MM.1S (cell line): ENCODE data around the gene PBXIP1.

ENCODE experiments used
- DNase-seq: peaks from one replicate; pipeline ENCODE4 v3.0.0-alpha.2; 2015
- H2AFZ ChIP-seq: fragments of 300-600 bp; sonication (generic); 2 replicates; pipeline ENCODE4 v1.6.0; 2016; ENCODE audit warnings: antibody characterized with exemption, low read length
- H3F3A ChIP-seq: fragments of 300-600 bp; sonication (generic); 2 replicates; pipeline ENCODE4 v1.6.1; 2016; ENCODE audit warnings: mild to moderate bottlenecking, antibody characterized with exemption, low read length, moderate library complexity, mixed read lengths; ENCODE audit not compliant: insufficient read depth
- H3K27ac ChIP-seq: fragments of 300-600 bp; sonication (generic); 2 replicates; pipeline ENCODE4 v1.5.1; 2016; ENCODE audit warnings: mild to moderate bottlenecking, low read length
- H3K27me3 ChIP-seq: fragments of 300-600 bp; sonication (generic); replicated peaks from 2 replicates; pipeline ENCODE4 v1.6.0; 2016; ENCODE audit warnings: low read length; ENCODE audit not compliant: insufficient read depth
- H3K36me3 ChIP-seq: fragments of 300-600 bp; sonication (generic); replicated peaks from 2 replicates; pipeline ENCODE4 v1.6.1; 2016; ENCODE audit warnings: mild to moderate bottlenecking, low read length, mixed read lengths; ENCODE audit not compliant: insufficient read depth
- H3K4me1 ChIP-seq: fragments of 300-600 bp; sonication (generic); 2 replicates; pipeline ENCODE4 v1.6.1; 2016; ENCODE audit warnings: low read length, mixed read lengths
- H3K4me2 ChIP-seq: fragments of 300-600 bp; sonication (generic); 2 replicates; pipeline ENCODE4 v1.6.0; 2016; ENCODE audit warnings: low read depth, low read length
- H3K4me3 ChIP-seq: fragments of 300-600 bp; sonication (generic); 2 replicates; pipeline ENCODE4 v1.5.1; 2016; ENCODE audit warnings: low read length, mixed read lengths
- H3K79me2 ChIP-seq: fragments of 300-600 bp; sonication (generic); 2 replicates; pipeline ENCODE4 v1.6.1; 2016; ENCODE audit warnings: mixed run types, low read length, mixed read lengths
- H3K9ac ChIP-seq: fragments of 300-600 bp; sonication (generic); 2 replicates; pipeline ENCODE4 v1.6.1; 2016; ENCODE audit warnings: low read length, mixed read lengths
- H3K9me2 ChIP-seq: fragments of 300-600 bp; sonication (generic); replicated peaks from 2 replicates; pipeline ENCODE4 v1.6.1; 2016; ENCODE audit warnings: mild to moderate bottlenecking, low read length, mixed read lengths; ENCODE audit not compliant: insufficient read depth
- H3K9me3 ChIP-seq: fragments of 300-600 bp; sonication (generic); replicated peaks from 2 replicates; pipeline ENCODE4 v1.6.1; 2016; ENCODE audit warnings: mild to moderate bottlenecking, low read length, mixed read lengths; ENCODE audit not compliant: insufficient read depth
- H4K20me1 ChIP-seq: fragments of 300-600 bp; sonication (generic); 2 replicates; pipeline ENCODE4 v1.6.1; 2016; ENCODE audit warnings: mild to moderate bottlenecking, low read length, moderate library complexity, mixed read lengths; ENCODE audit not compliant: insufficient read depth
- CTCF ChIP-seq: fragments of 300-600 bp; sonication (generic); IDR thresholded peaks from 2 replicates; pipeline ENCODE4 v1.5.1; 2016; ENCODE audit warnings: antibody characterized with exemption, low read length, mixed read lengths
- EZH2 ChIP-seq: fragments of 300-600 bp; sonication (generic); optimal IDR thresholded peaks from 2 replicates; pipeline ENCODE3; 2017; ENCODE audit warnings: low read depth, mild to moderate bottlenecking, antibody characterized with exemption, low read length, mixed read lengths
- EZH2phosphoT487 ChIP-seq: fragments of 300-600 bp; sonication (generic); IDR thresholded peaks from 2 replicates; pipeline ENCODE4 v1.6.1; 2018; ENCODE audit warnings: antibody characterized with exemption, low read length

The PBXIP1 gene

GRCh38 chr1:154938604-154939399, 17.1 kb downstream of the PBXIP1 start:
- no peaks in the 10 kb centered on the region for H3K27me3 ChIP-seq
- no peaks in the 10 kb centered on the region for H4K20me1 ChIP-seq
- no peak for DNase-seq
- peak overlapping the region; percentile 92; the same call in 1 of the 2 replicates for H3K4me2 ChIP-seq
- peaks cover 48% of the 10 kb centered on the region for H3K79me2 ChIP-seq
- H3F3A ChIP-seq: peaks cover 65% of the 10 kb centered on the region
- peak overlapping the region; percentile 68; the same call in 1 of the 2 replicates for H3K4me3 ChIP-seq
- no peak overlapping the region for H2AFZ ChIP-seq
- H3K9me3 ChIP-seq: no peaks in the 10 kb centered on the region
- peak overlapping the region; percentile 94; the same call in 1 of the 2 replicates for H3K9ac ChIP-seq
- H3K36me3 ChIP-seq: no peaks in the 10 kb centered on the region
- no peaks in the 10 kb centered on the region for H3K9me2 ChIP-seq
- peak overlapping the region; percentile 91 for H3K27ac ChIP-seq
- H3K4me1 ChIP-seq: peaks cover 62% of the 10 kb centered on the region
- TF ChIP-seq CTCF (no peak), EZH2 (no peak), EZH2phosphoT487 (no peak)

GRCh38 chr1:154937988-154938386, 17.9 kb downstream of the PBXIP1 start:
- H3K27me3 ChIP-seq: no peaks in the 10 kb centered on the region
- H2AFZ ChIP-seq: no peak overlapping the region
- H3K4me3 ChIP-seq: peak overlapping the region; percentile 68
- H3F3A ChIP-seq: peaks cover 57% of the 10 kb centered on the region
- no peaks in the 10 kb centered on the region for H3K36me3 ChIP-seq
- TF ChIP-seq CTCF: no peak
- no peak for TF ChIP-seq EZH2
- no peak for TF ChIP-seq EZH2phosphoT487
- peaks cover 44% of the 10 kb centered on the region for H3K79me2 ChIP-seq
- H3K27ac ChIP-seq: peak overlapping the region; percentile 91
- DNase-seq: no peak
- H4K20me1 ChIP-seq: no peaks in the 10 kb centered on the region
- peaks cover 56% of the 10 kb centered on the region for H3K4me1 ChIP-seq
- H3K9ac ChIP-seq: peak overlapping the region; percentile 94
- H3K9me3 ChIP-seq: no peaks in the 10 kb centered on the region
- no peaks in the 10 kb centered on the region for H3K9me2 ChIP-seq
- peak overlapping the region; percentile 92 for H3K4me2 ChIP-seq

- Histone ChIP-seq H3K9me2 (no peaks in the 10 kb centered on the region), H3K36me3 (no peaks in the 10 kb centered on the region), H3K4me3 (peak overlapping the region; percentile 68), H3K27me3 (no peaks in the 10 kb centered on the region), H3K4me2 (peak overlapping the region; percentile 92), H2AFZ (peak overlapping the region; percentile 67), H4K20me1 (no peaks in the 10 kb centered on the region), H3K79me2 (peaks cover 44% of the 10 kb centered on the region), H3K9ac (peak overlapping the region; percentile 94), H3K9me3 (no peaks in the 10 kb centered on the region), H3F3A (peaks cover 51% of the 10 kb centered on the region), H3K27ac (peak overlapping the region; percentile 91), H3K4me1 (peaks cover 52% of the 10 kb centered on the region)
- DNase-seq: peak; percentile 100
- TF ChIP-seq CTCF (peak; percentile 38), EZH2phosphoT487 (no peak)
Measured at GRCh38 chr1:154937085-154937987, 18.6 kb downstream of the PBXIP1 start.
